ENCODE data around the gene LAMB3. TPM values are rescaled to one million over a fixed set of nuclear protein-coding genes. Genes with fewer than 3 reads are reported as not detected.
A peak's percentile ranks its signal among the peaks of the same experiment; 100 is the strongest.

LAMB3 gene
- total RNA-seq, 1 experiment from 2014 or later: 0.28 TPM

GRCh38 chr1:209576392-209577197 is 75.6 kb downstream of the LAMB3 start:
- no CpG with 5 or more reads among the region's 12 CpGs for WGBS (ENCODE audit: extremely low coverage, insufficient read length, low lambda C conversion rate)
- no peak overlapping the region for H3K4ac ChIP-seq (ENCODE audit: low read depth, low read length)
- H3K23ac ChIP-seq (ENCODE audit: insufficient read length, low read depth, low read length): no peak overlapping the region
- H4K91ac ChIP-seq (ENCODE audit: insufficient read length, low read depth, low read length): no peak overlapping the region
- H2BK12ac ChIP-seq (ENCODE audit: insufficient read length, low read depth, low read length): no peak overlapping the region
- Mint-ChIP-seq H3K27ac (no peak overlapping the region), H3K4me3 (no peak overlapping the region), H3K27me3 (ENCODE audit: low read depth) (peaks cover 30% of the 10 kb centered on the region), H3K9me3 (no peaks in the 10 kb centered on the region; a peak in 1 of 5 replicates), H3K4me1 (peaks cover 6 to 7% of the 10 kb centered on the region in 2 experiments), H3K36me3 (ENCODE audit: insufficient read depth in 1 of 3, low read depth in 3 of 3) (no peaks in the 10 kb centered on the region)
- H3T11ph ChIP-seq (ENCODE audit: low read length): no peak overlapping the region
- H3K14ac ChIP-seq (ENCODE audit: insufficient read depth, low read length): no peak overlapping the region
- no peaks in the 10 kb centered on the region for H3K9me3 ChIP-seq (ENCODE audit: control insufficient read depth, low read depth, low read length)
- no peaks in the 10 kb centered on the region for H3K4me1 ChIP-seq (ENCODE audit: insufficient read depth, low read length)
- no peaks in the 10 kb centered on the region for H3K23me2 ChIP-seq (ENCODE audit: insufficient read length, low read depth, low read length, poor library complexity, severe bottlenecking)
- no peak overlapping the region for H4K8ac ChIP-seq (replicated peaks; ENCODE audit: insufficient read length, low read depth, low read length)
- no peak overlapping the region for H3K9ac ChIP-seq (ENCODE audit: extremely low read depth, insufficient read length, low read length)
- no peak overlapping the region for H3K4me2 ChIP-seq (ENCODE audit: insufficient read depth, insufficient read length, low read length)
- no peak overlapping the region for H2BK120ac ChIP-seq (ENCODE audit: low read depth, low read length, poor library complexity, severe bottlenecking)
- H4K5ac ChIP-seq (ENCODE audit: insufficient read length, low read depth, low read length): no peak overlapping the region
- no peak overlapping the region for H2AK5ac ChIP-seq (ENCODE audit: insufficient read length, low read length)
- no peak overlapping the region for H2AFZ ChIP-seq (ENCODE audit: low read length)
- H3K79me2 ChIP-seq (ENCODE audit: insufficient read depth, low read length): no peaks in the 10 kb centered on the region
- TF ChIP-seq CTCF (conservative IDR thresholded peaks at IDR 0.05): peak; percentile 96
- no peak overlapping the region for H3K56ac ChIP-seq (ENCODE audit: insufficient read length, low read depth, low read length)
- no peaks in the 10 kb centered on the region for H4K20me1 ChIP-seq (ENCODE audit: control insufficient read depth, insufficient read depth, insufficient read length)
- no peaks in the 10 kb centered on the region for H3K27me3 ChIP-seq (ENCODE audit: insufficient read depth, low read length)
- H3K27ac ChIP-seq (ENCODE audit: insufficient read length, low read depth, low read length): no peak overlapping the region
- no peak overlapping the region for H2BK5ac ChIP-seq (ENCODE audit: insufficient read length, low read length)
- peak; percentile 85 for DNase-seq
- H3K18ac ChIP-seq (ENCODE audit: insufficient read length, low read depth, low read length): no peak overlapping the region
- H2BK15ac ChIP-seq (ENCODE audit: low read depth, low read length): no peak overlapping the region
- H3K79me1 ChIP-seq (ENCODE audit: insufficient read depth, low read depth, low read length, poor library complexity, severe bottlenecking): no peaks in the 10 kb centered on the region
- no peak overlapping the region for H2BK20ac ChIP-seq (ENCODE audit: low read depth, low read length, poor library complexity, severe bottlenecking)
